Hematopoietic multipotent progenitor cell (in vitro differentiated cells): Measurements from ENCODE around the gene KICS2. TPM values are rescaled to one million over a fixed set of nuclear protein-coding genes. Genes with fewer than 3 reads are reported as not detected.
A peak's percentile ranks its signal among the peaks of the same experiment; 100 is the strongest.

Experiments used
- DNase-seq, 3 donors: peaks; one replicate each; pipeline ENCODE4 v3.0.0-alpha.2; 2011 to 2015; ENCODE audit warnings: low read depth in 2 of 3, low spot score in 2 of 3
- small RNA-seq: library from RNA; depleted of rRNA; stranded (forward); fragments of <200 nt; gene quantifications from one replicate; pipeline ENCODE3, GENCODE V24; 2012
- total RNA-seq: library from RNA; depleted of rRNA; stranded (reverse); fragments of >200 nt; gene quantifications from one replicate; pipeline ENCODE4 v1.2.3, GENCODE V29; 2012

KICS2 gene
- total RNA-seq, 1 donor, result 24.8 TPM

- no peak for DNase-seq
Observed at GRCh38 chr12:64177001-64177400, 45.1 kb downstream of the KICS2 start.

- peak in 1 of 3 donors; percentile 6 for DNase-seq
Observed at GRCh38 chr12:64175254-64175945, 46.7 kb downstream of the KICS2 start.

- no peak for DNase-seq
Observed at GRCh38 chr12:64173456-64173855, 48.6 kb downstream of the KICS2 start.

Small RNA genes within 50 kb of the gene (small RNA-seq; reads per million reads assigned to genes)
- gene RNU5A-7P, result not detected
- not detected for gene RNU6-1009P

Other genes starting within 250 kb of the KICS2 start
- gene C12orf56, start 168.5 kb upstream of the KICS2 start, total RNA-seq, result not detected
- 21.8 TPM for gene XPOT, start 182.1 kb upstream of the KICS2 start, total RNA-seq
- gene TBK1, start 229.8 kb upstream of the KICS2 start, total RNA-seq, result 6.5 TPM